Body of pancreas (tissue), 4 donors: ENCODE results near the gene URB2.

Experiments used
- POLR2A ChIP-seq, 3 donors: fragments of 450-650 bp; IDR thresholded peaks; one replicate each; pipeline ENCODE4 v1.6.1; 2016; ENCODE audit warnings: antibody characterized with exemption in 3 of 3, mild to moderate bottlenecking in 2 of 3
- TF ChIP-seq, protein P1 (sequence below), 7 experiments: fragments of 450-650 bp in 4 of 7; fragments of 200-600 bp in 3 of 7; sonication (generic) in 3 of 7; IDR thresholded peaks; one replicate each; pipeline ENCODE4 v1.5.1; 2016 to 2019; ENCODE audit warnings: antibody characterized with exemption in 7 of 7

DNA sequence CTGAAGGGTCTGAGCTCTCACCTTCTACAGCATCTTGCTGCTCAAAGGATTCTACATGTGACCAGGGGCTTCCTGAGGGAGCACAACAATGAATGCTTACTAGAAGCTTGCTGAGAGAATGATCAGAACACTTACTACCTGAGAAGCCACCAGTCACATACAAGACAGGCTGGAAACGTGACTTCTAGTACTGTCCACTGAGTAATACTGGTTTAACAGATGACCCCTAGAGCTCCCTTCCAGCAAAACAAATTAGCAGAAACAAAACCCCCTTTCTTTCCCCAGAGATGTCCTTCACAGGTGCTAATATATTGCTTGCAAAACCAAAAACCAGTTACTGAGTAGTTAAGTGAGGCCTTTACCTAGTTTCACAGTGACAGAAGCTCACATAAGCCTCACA is 2.2 kb upstream of the URB2 start:
- TF ChIP-seq, protein P1, sequence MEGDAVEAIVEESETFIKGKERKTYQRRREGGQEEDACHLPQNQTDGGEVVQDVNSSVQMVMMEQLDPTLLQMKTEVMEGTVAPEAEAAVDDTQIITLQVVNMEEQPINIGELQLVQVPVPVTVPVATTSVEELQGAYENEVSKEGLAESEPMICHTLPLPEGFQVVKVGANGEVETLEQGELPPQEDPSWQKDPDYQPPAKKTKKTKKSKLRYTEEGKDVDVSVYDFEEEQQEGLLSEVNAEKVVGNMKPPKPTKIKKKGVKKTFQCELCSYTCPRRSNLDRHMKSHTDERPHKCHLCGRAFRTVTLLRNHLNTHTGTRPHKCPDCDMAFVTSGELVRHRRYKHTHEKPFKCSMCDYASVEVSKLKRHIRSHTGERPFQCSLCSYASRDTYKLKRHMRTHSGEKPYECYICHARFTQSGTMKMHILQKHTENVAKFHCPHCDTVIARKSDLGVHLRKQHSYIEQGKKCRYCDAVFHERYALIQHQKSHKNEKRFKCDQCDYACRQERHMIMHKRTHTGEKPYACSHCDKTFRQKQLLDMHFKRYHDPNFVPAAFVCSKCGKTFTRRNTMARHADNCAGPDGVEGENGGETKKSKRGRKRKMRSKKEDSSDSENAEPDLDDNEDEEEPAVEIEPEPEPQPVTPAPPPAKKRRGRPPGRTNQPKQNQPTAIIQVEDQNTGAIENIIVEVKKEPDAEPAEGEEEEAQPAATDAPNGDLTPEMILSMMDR (IDR thresholded peaks at IDR 0.05), result no peak
- no peak for TF ChIP-seq POLR2A (IDR thresholded peaks at IDR 0.05)
